Subcutaneous adipose tissue (tissue), 4 donors: ENCODE results near the gene TSEN2. TPM values are rescaled to one million over a fixed set of nuclear protein-coding genes. Genes with fewer than 3 reads are reported as not detected.

ENCODE experiments used
- total RNA-seq, 4 donors: library from RNA; depleted of rRNA; stranded (reverse); fragments of >200 nt; gene quantifications; one replicate each; pipeline ENCODE4 v1.1.0, GENCODE V29; 2016
- TF ChIP-seq, protein P1 (sequence below): fragments of 450-650 bp; IDR thresholded peaks from one replicate; pipeline ENCODE4 v1.5.1; 2016; ENCODE audit warnings: low read depth, mild to moderate bottlenecking, control low read depth, antibody characterized with exemption, moderate library complexity

Gene TSEN2
- total RNA-seq, 4 donors from 2014 or later = 11.4 to 26.0 (median 15.1) TPM

DNA sequence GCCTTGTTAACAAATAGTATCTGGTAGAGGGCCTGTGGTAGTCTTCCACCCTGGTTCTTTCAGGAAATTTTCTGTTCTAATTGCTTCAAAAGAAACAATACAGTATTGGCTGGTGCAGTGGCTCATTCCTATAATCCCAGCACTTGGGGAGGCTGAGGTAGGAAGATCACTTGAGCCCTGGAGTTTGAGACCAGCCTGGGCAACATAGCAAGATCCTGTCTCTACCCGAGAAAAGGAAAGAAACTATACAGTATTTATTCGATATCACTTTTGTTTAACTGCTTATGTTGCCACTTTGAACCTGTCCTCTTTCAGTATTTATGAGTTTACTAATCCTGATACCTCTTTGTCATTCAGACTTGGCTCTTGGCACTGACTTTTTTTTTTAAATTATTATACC, 77.1 kb downstream of the TSEN2 start:
- TF ChIP-seq, protein P1, sequence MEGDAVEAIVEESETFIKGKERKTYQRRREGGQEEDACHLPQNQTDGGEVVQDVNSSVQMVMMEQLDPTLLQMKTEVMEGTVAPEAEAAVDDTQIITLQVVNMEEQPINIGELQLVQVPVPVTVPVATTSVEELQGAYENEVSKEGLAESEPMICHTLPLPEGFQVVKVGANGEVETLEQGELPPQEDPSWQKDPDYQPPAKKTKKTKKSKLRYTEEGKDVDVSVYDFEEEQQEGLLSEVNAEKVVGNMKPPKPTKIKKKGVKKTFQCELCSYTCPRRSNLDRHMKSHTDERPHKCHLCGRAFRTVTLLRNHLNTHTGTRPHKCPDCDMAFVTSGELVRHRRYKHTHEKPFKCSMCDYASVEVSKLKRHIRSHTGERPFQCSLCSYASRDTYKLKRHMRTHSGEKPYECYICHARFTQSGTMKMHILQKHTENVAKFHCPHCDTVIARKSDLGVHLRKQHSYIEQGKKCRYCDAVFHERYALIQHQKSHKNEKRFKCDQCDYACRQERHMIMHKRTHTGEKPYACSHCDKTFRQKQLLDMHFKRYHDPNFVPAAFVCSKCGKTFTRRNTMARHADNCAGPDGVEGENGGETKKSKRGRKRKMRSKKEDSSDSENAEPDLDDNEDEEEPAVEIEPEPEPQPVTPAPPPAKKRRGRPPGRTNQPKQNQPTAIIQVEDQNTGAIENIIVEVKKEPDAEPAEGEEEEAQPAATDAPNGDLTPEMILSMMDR = no peak

DNA sequence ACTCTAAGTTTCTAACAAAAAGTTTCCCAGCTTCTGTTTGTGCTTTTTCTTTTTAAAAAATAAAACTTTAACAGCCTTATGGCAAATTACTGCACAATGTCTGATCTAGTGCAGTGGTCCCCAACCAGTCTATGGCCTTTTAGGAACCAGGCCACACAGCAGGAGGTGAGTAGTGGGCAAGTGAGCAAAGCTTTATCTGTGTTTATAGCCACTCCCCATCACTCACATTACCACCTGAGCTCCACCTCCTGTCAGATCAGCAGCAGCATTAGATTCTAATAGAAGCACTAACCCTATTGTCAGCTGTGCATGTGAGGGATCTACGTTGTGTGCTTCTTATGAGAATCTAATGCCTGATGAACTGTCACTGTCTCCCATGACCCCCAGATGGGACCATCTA, 78.2 kb downstream of the TSEN2 start:
- TF ChIP-seq, protein P1 = no peak

DNA sequence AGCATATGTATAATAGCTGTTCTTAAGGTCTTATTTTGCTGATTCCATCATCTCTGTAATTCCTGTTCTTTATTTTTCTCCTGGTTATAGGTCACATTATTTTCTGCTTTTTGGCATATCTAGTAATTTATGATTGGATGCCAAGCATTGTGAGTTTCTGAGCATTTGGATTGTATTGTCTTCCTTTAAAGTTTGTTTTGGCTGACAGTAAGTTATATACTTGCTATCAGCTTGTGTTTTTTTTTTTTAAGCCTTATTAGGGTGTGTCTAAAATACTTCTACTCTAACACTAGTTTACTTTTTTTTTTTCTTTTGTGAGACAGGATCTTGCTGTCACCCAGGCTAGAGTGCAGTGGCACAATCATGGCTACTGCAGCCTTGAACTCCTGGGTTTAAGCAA, 82.7 kb downstream of the TSEN2 start:
- TF ChIP-seq, protein P1 = no peak

DNA sequence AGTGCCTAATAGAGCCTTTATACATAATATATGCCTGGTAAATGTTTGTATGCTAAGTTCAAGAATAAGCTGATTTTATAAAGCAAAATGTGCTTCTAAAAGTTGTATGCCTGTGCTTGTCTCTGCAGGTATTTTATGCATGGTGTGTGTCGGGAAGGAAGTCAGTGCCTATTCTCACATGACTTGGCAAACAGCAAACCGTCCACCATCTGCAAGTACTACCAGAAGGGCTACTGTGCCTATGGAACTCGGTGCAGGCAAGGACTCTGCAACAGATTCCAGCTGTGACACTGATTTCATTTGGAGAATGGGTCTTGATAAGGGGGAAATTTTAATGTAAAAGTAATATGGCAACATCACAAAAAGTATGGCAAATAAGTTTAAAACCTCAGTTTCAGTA, 84.5 kb downstream of the TSEN2 start:
- TF ChIP-seq, protein P1 = no peak

DNA sequence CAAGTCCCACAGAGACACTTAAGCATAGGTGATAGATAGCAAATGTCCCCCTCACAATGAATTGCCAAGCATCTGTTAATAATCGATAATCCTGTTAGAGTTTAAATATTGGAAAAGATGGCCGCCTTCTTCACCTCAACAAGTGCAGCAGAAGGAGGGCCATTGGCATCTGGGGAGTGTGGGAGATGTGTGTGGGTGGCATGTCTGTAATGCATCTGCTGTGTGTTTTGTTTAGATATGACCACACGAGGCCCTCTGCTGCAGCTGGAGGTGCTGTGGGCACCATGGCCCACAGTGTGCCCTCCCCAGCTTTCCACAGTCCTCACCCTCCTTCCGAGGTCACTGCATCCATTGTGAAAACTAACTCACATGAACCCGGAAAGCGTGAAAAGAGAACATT, 85.6 kb downstream of the TSEN2 start:
- TF ChIP-seq, protein P1 = no peak

DNA sequence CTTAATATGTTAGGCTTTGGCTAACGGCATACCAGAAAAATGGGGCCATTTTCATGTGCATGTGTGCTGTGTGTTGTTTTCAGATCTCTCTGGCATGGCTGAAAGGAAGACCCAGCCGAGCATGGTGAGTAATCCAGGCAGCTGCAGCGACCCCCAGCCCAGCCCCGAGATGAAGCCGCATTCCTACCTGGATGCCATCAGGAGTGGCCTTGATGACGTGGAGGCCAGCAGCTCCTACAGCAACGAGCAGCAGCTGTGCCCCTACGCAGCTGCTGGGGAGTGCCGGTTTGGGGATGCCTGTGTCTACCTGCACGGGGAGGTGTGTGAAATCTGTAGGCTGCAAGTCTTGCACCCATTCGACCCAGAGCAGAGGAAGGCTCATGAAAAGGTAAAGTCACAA, 87.7 kb downstream of the TSEN2 start:
- TF ChIP-seq, protein P1 = no peak

DNA sequence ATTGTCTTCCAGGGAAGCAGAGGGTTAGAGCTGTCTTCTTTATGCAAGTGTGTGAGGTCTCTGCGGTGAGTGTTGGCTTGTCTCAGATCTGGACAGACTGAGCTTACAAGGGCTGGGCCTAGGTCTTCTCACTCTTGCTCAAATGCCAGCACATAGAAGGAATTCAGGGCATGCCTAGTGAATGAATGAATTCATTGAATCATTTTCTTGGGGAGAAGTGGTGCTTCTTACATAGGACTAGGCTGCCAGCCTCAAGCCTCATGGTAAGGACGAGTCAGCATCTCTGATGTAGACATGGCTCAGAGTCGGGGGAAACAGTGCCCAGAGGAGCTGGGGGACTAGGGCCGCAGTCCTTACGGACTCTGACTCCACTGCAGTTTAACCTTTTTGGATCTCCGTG, 89.9 kb downstream of the TSEN2 start:
- TF ChIP-seq, protein P1 = no peak
